Measurements from ENCODE around the gene ZNF497. TPM values are rescaled to one million over a fixed set of nuclear protein-coding genes. Genes with fewer than 3 reads are reported as not detected.
A peak's percentile ranks its signal among the peaks of the same experiment; 100 is the strongest.

Gene ZNF497
- total RNA-seq, 6 experiments from 2014 or later = 0.73 to 3.1 (median 1.7) TPM

GRCh38 chr19:58387338-58388174, 25.0 kb upstream of the ZNF497 start:
- Histone ChIP-seq H3K4me3 (peak overlapping the region; percentile 67 to 92 (median 87)), H3K4me1 (peaks cover 0 to 16% (median 6%) of the 10 kb centered on the region in 4 donors), H3K27me3 (no peaks in the 10 kb centered on the region), H3K27ac (peak overlapping the region in 2 of 3 donors; percentile 93 to 98), H3K36me3 (peaks cover 0 to 22% (median 5%) of the 10 kb centered on the region in 4 donors), H3K9me3 (no peaks in the 10 kb centered on the region)
- 4% methylated on average over 35 of the region's 39 CpGs for WGBS (ENCODE audit: insufficient coverage, low coverage, low lambda C conversion rate, missing lambda C conversion rate)
- ATAC-seq (no peak), DNase-seq (peak in 1 of 3 donors; percentile 11)
- TF ChIP-seq POLR2A (IDR thresholded peaks at IDR 0.05) (no peak), CTCF (IDR thresholded peaks at IDR 0.05) (no peak)
- intact Hi-C loops (cut with DNase I) = no loop called here

- Histone ChIP-seq H3K4me3 (peak within 1 kb of the TSS; percentile 67 to 92 (median 87)), H3K4me1 (peaks cover 0 to 21% (median 6%) of the 10 kb centered on the region in 4 donors), H3K27me3 (no peaks in the 10 kb centered on the region), H3K27ac (peak within 1 kb of the TSS; percentile 93 to 98 (median 94)), H3K36me3 (peaks cover 0 to 21% (median 4%) of the 10 kb centered on the region in 4 donors), H3K9me3 (no peaks in the 10 kb centered on the region)
- DNase-seq (peak; percentile 94 to 97 (median 96)), ATAC-seq (peak; percentile 89 to 95 (median 92))
- under 1% methylated on average over 34 of the region's 64 CpGs for WGBS (ENCODE audit: insufficient coverage, low coverage, low lambda C conversion rate, missing lambda C conversion rate)
- intact Hi-C loops (cut with DNase I) = no loop called here
- TF ChIP-seq CTCF (IDR thresholded peaks at IDR 0.05) (no peak), POLR2A (IDR thresholded peaks at IDR 0.05) (peak; percentile 78)
These were observed 24.2 kb upstream of the ZNF497 start, which contains the start of gene RPS5 for GRCh38 chr19:58386576-58387337. TSS of gene RPS5 (plus strand) at chr19:58387269. CDS start at chr19:58388138, 869 bp downstream.

- peaks cover 0 to 23% (median 6%) of the 10 kb centered on the region in 4 donors for H3K4me1 ChIP-seq
- H3K4me3 ChIP-seq = peak overlapping the region; percentile 67 to 92 (median 87)
- DNase-seq (peak in 1 of 3 donors; percentile 19), ATAC-seq (peak; percentile 4 to 15 (median 12))
- intact Hi-C loops (cut with DNase I) = no loop called here
- peaks cover 0 to 14% (median under 1%) of the 10 kb centered on the region in 4 donors for H3K36me3 ChIP-seq
- TF ChIP-seq POLR2A (IDR thresholded peaks at IDR 0.05) = no peak
- no peak for TF ChIP-seq CTCF (IDR thresholded peaks at IDR 0.05)
- H3K27me3 ChIP-seq = no peaks in the 10 kb centered on the region
- WGBS (ENCODE audit: insufficient coverage, low coverage, low lambda C conversion rate, missing lambda C conversion rate) = 31% methylated on average over 4 of the region's 36 CpGs
- H3K27ac ChIP-seq = peak overlapping the region; percentile 93 to 98 (median 94)
- no peaks in the 10 kb centered on the region for H3K9me3 ChIP-seq
These were observed 23.5 kb upstream of the ZNF497 start for GRCh38 chr19:58385891-58386575.

GRCh38 chr19:58385313-58385890, 22.9 kb upstream of the ZNF497 start:
- Histone ChIP-seq H3K27ac (peak overlapping the region in 1 of 3 donors; percentile 93), H3K9me3 (no peaks in the 10 kb centered on the region), H3K27me3 (no peaks in the 10 kb centered on the region), H3K36me3 (peaks cover 0 to 12% (median 0%) of the 10 kb centered on the region in 4 donors), H3K4me1 (peaks cover 0 to 23% (median 6%) of the 10 kb centered on the region in 4 donors), H3K4me3 (peak overlapping the region in 2 of 3 donors; percentile 67 to 92)
- ATAC-seq (no peak), DNase-seq (peak in 1 of 3 donors; percentile 17)
- 83% methylated on average over 3 of the region's 9 CpGs for WGBS (ENCODE audit: insufficient coverage, low coverage, low lambda C conversion rate, missing lambda C conversion rate)
- intact Hi-C loops (cut with DNase I) = no loop called here
- TF ChIP-seq POLR2A (IDR thresholded peaks at IDR 0.05) (no peak), CTCF (IDR thresholded peaks at IDR 0.05) (no peak)

Data from right lobe of liver (tissue), 6 donors.